Measurements from ENCODE around the gene ERAP2. TPM values are rescaled to one million over a fixed set of nuclear protein-coding genes. Genes with fewer than 3 reads are reported as not detected.
A peak's percentile ranks its signal among the peaks of the same experiment; 100 is the strongest.

Gene ERAP2
- total and polyA plus RNA-seq, 11 donors: 0.99 to 30.5 (median 7.0) TPM

- DNase-seq: peak; percentile 33 to 68 (median 50)
- no peaks in the 10 kb centered on the region for H3K36me3 ChIP-seq
- TF ChIP-seq POLR2A (IDR thresholded peaks at IDR 0.05) (no peak), CTCF (IDR thresholded peaks at IDR 0.05) (peak in 1 of 12 donors; percentile 14)
- peak overlapping the region; percentile 60 to 92 (median 84) for H3K4me3 ChIP-seq
- ATAC-seq: peak in 2 of 4 donors; percentile 0 to 3
- peaks cover 0 to 62% (median 48%) of the 10 kb centered on the region in 12 donors for H3K4me1 ChIP-seq
- intact Hi-C loops (cut with DNase I): loop anchor here in 5 of 10 donors (2.0 to 10.0 kb wide), 7 partner anchors 32 to 246 kb away; partner anchors contain the start of genes ERAP2 (in 3 of the 5), ERAP1 (in 2 of the 5) and RIOK2 (in 1 of the 5)
- peak overlapping the region; percentile 89 to 99 (median 97) for H3K27ac ChIP-seq
- 0 to 2% (median 0%) methylated on average over 9 to 27 of the region's 27 CpGs for WGBS, 4 donors
- no peaks in the 10 kb centered on the region for H3K27me3 ChIP-seq
- no peaks in the 10 kb centered on the region for H3K9me3 ChIP-seq
Observed at GRCh38 chr5:96936431-96937320, 60.4 kb downstream of the ERAP2 start.

GRCh38 chr5:96940586-96940985 is 64.3 kb downstream of the ERAP2 start:
- no peak for DNase-seq
- Histone ChIP-seq H3K9me3 (no peaks in the 10 kb centered on the region), H3K4me1 (peaks cover 0 to 45% (median 31%) of the 10 kb centered on the region in 12 donors), H3K36me3 (no peaks in the 10 kb centered on the region), H3K27me3 (no peaks in the 10 kb centered on the region), H3K27ac (no peak overlapping the region), H3K4me3 (no peak overlapping the region)
- no peak for TF ChIP-seq POLR2A (IDR thresholded peaks at IDR 0.05)
- no peak for TF ChIP-seq CTCF (IDR thresholded peaks at IDR 0.05)
- intact Hi-C loops (cut with DNase I): no loop called here
- ATAC-seq: no peak
- WGBS, 4 donors: 65 to 83% (median 73%) methylated on average over 3 of the region's 3 CpGs

GRCh38 chr5:96941140-96941539 is 64.8 kb downstream of the ERAP2 start:
- TF ChIP-seq CTCF (IDR thresholded peaks at IDR 0.05) (no peak), POLR2A (IDR thresholded peaks at IDR 0.05) (no peak)
- Histone ChIP-seq H3K27ac (no peak overlapping the region), H3K36me3 (no peaks in the 10 kb centered on the region), H3K4me1 (peaks cover 0 to 48% (median 32%) of the 10 kb centered on the region in 12 donors), H3K9me3 (no peaks in the 10 kb centered on the region), H3K4me3 (no peak overlapping the region), H3K27me3 (no peaks in the 10 kb centered on the region)
- intact Hi-C loops (cut with DNase I): no loop called here
- no peak for DNase-seq
- WGBS, 4 donors: 60 to 89% (median 84%) methylated on average over 4 of the region's 4 CpGs
- ATAC-seq: no peak

- no peaks in the 10 kb centered on the region for H3K9me3 ChIP-seq
- no peaks in the 10 kb centered on the region for H3K36me3 ChIP-seq
- no peak overlapping the region for H3K27ac ChIP-seq
- TF ChIP-seq CTCF (IDR thresholded peaks at IDR 0.05) (no peak), POLR2A (IDR thresholded peaks at IDR 0.05) (no peak)
- 93 to 95% (median 94%) methylated on average over 9 of the region's 9 CpGs for WGBS, 4 donors
- intact Hi-C loops (cut with DNase I): no loop called here
- H3K4me1 ChIP-seq: peaks cover 0 to 54% (median 30%) of the 10 kb centered on the region in 12 donors
- DNase-seq: no peak
- ATAC-seq: no peak
- no peak overlapping the region for H3K4me3 ChIP-seq
- H3K27me3 ChIP-seq: no peaks in the 10 kb centered on the region
Observed at GRCh38 chr5:96942078-96942477, 65.8 kb downstream of the ERAP2 start.

All from heart left ventricle (tissue), 16 donors.